A549 treated with AZD9567 at 1 μM for 4 hours (cell line): ENCODE data around the gene DPY19L1. TPM values are rescaled to one million over a fixed set of nuclear protein-coding genes. Genes with fewer than 3 reads are reported as not detected.

Experiments
- total RNA-seq: library from RNA; stranded (reverse); fragments of 200-300 nt; extraction: Qiagen RNA extraction; gene quantifications from 5 replicates; pipeline ENCODE4 v1.2.3, GENCODE V29; 2022; ENCODE audit not compliant: insufficient read depth

Gene DPY19L1
- 37.5 to 44.2 TPM (median 41.4 TPM) in 5 replicates for total RNA-seq

DNA sequence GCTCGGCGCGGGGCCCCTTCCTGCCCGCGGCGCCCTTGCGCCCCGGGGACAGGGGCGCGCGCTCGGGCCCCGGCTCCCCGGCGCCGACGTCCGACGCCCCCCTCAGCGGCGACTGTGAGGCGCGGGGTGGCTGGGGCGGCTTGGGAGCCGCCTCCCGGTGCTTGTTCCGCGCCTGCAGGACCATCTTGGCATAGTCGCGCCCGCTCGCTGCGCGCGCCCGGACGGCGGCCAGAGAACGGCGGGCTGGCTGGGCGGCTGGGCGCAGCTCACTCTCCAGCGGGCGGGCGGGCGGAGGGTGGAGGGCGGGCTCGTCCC, at the start of gene DPY19L1:
Gene DPY19L1, minus strand, starts transcription at position 275 of the 315 bp plus-strand sequence. Its CDS starts 91 bp downstream, at position 184.

Other genes starting within 250 kb of the DPY19L1 start
- 2.0 to 2.5 TPM (median 2.2 TPM) in 4 of 5 replicates, not detected in the other for gene TBX20, start 216.6 kb upstream of the DPY19L1 start, total RNA-seq